LNCaP clone FGC (cell line): ENCODE data around the gene ZNF423.

Experiments
- DNase-seq: peaks from one replicate; pipeline ENCODE4 v3.0.0-alpha.2; 2011; ENCODE audit warnings: low read depth
- H3K4me3 ChIP-seq: 2 replicates; pipeline ENCODE4 v1.5.1; 2011; ENCODE audit warnings: mild to moderate bottlenecking, low read depth, low read length, control low read depth
- TF ChIP-seq, protein P1 (sequence below): IDR thresholded peaks from 2 replicates; pipeline ENCODE4 v1.5.1; 2012; ENCODE audit warnings: mild to moderate bottlenecking; ENCODE audit not compliant: control insufficient read depth, insufficient read depth; ENCODE audit errors: extremely low read depth

The ZNF423 gene

GRCh38 chr16:49477250-49477895, 378.5 kb downstream of the ZNF423 start:
- TF ChIP-seq, protein P1, sequence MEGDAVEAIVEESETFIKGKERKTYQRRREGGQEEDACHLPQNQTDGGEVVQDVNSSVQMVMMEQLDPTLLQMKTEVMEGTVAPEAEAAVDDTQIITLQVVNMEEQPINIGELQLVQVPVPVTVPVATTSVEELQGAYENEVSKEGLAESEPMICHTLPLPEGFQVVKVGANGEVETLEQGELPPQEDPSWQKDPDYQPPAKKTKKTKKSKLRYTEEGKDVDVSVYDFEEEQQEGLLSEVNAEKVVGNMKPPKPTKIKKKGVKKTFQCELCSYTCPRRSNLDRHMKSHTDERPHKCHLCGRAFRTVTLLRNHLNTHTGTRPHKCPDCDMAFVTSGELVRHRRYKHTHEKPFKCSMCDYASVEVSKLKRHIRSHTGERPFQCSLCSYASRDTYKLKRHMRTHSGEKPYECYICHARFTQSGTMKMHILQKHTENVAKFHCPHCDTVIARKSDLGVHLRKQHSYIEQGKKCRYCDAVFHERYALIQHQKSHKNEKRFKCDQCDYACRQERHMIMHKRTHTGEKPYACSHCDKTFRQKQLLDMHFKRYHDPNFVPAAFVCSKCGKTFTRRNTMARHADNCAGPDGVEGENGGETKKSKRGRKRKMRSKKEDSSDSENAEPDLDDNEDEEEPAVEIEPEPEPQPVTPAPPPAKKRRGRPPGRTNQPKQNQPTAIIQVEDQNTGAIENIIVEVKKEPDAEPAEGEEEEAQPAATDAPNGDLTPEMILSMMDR, result no peak
- H3K4me3 ChIP-seq, result no peak overlapping the region
- DNase-seq, result no peak

DNA sequence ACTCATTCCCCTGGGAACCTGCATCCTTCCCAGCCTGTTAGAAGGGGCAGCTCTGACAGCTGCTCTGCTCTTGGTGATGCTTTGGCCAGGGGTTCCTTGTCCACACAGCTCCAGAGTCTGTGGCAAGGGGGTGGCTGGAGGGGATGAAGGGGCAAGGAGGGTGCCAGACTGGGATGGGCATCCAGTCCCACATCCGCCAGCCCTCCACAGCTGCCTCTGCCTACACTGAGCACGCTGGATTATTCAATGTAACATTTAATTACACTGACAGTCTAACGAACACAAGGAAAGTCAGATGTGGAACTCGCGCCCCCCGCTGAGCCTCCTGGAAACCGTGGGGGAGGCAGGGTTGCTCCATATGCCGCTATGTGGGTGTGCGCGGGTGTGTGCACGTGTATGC, 381.2 kb downstream of the ZNF423 start:
- DNase-seq, result no peak
- no peak overlapping the region for H3K4me3 ChIP-seq
- TF ChIP-seq, protein P1, result no peak

GRCh38 chr16:49473773-49474172, 382.1 kb downstream of the ZNF423 start:
- H3K4me3 ChIP-seq, result no peak overlapping the region
- DNase-seq, result no peak
- TF ChIP-seq, protein P1, result no peak

GRCh38 chr16:49473131-49473530, 382.8 kb downstream of the ZNF423 start:
- TF ChIP-seq, protein P1, result no peak
- H3K4me3 ChIP-seq, result no peak overlapping the region
- no peak for DNase-seq

GRCh38 chr16:49472598-49472997, 383.3 kb downstream of the ZNF423 start:
- TF ChIP-seq, protein P1, result no peak
- H3K4me3 ChIP-seq, result no peak overlapping the region
- DNase-seq, result no peak

DNA sequence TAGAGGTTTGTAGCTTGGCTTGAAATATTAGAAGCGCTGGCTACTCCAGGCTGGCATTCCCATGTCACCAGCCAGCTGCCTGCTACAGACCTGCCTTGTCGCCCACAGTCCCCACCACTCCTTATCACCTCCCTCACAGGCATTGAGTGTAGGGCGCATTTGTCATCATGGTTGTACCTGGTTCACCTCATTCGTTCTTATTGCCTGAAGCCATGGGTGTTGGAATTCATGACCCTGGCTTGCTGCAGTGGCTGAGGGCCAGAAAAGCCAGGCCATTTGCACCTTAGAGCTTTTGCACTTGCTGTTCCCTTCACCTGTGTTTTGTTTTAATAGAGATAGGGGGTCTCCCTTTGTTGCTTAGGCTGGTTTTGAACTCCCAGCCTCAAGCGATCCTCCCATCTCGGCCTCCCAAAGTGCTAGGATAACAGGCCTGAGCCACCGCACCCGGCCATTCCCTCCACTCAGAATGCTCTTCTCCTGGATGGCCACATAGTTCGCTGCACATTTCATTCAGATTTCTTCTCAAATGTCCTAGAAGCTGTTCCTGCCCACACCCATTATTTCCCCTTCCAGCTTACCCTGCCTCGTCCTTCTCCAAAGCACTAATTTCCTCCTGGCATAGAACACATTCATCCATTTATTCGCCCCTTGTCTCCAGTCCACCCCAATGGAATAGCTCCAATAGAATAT, 384.7 kb downstream of the ZNF423 start:
- TF ChIP-seq, protein P1, result no peak
- no peak for DNase-seq
- H3K4me3 ChIP-seq, result no peak overlapping the region
